Measurements from ENCODE around the gene ARHGAP9.
"Not testable (repeated sequence)": the region's sequence is repeated elsewhere in the genome, so short reads cannot be mapped to it uniquely, and the experiment has no call there.

The ARHGAP9 gene

DNA sequence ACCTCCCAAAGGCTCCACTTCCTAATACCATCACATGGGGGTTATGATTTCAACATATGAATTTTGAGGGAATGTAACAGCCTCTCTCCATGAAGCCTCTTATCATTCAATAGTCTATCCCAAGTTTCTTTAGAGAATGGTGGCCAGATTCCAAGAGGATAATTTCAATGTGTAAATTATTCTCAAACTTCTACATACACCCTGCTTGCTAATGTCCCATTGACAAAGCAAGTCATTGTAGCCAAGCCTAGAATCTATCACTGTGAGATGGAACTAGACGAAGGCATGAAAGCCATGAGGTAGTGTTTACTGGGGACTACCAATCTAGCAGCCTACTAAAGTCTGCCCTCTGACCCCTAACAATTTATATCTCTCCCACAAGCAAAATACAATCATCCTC lies 41.3 kb downstream of the ARHGAP9 start:
- no peak for DNase-seq (ENCODE audit: low read depth, low spot score)

DNA sequence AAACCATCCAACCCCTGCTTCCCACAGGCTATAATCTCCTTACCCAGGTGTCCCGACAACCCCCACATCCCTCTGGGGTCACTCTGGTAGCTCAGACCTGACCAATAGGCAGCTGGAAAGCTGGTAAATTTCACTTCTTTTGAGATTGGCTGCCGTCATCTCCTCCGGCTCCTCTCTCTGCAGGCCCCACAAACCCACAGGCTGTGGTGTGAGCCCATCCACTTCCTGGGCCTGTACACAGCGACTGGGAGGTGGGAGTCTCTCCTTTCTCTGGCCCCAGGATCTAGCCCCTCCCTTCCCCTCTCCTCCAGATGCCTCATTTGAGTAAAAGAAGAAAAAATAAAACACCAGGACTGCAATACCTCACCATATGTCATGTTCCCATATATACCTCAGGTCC lies 44.4 kb downstream of the ARHGAP9 start:
- no peak for DNase-seq (ENCODE audit: low read depth, low spot score)

DNA sequence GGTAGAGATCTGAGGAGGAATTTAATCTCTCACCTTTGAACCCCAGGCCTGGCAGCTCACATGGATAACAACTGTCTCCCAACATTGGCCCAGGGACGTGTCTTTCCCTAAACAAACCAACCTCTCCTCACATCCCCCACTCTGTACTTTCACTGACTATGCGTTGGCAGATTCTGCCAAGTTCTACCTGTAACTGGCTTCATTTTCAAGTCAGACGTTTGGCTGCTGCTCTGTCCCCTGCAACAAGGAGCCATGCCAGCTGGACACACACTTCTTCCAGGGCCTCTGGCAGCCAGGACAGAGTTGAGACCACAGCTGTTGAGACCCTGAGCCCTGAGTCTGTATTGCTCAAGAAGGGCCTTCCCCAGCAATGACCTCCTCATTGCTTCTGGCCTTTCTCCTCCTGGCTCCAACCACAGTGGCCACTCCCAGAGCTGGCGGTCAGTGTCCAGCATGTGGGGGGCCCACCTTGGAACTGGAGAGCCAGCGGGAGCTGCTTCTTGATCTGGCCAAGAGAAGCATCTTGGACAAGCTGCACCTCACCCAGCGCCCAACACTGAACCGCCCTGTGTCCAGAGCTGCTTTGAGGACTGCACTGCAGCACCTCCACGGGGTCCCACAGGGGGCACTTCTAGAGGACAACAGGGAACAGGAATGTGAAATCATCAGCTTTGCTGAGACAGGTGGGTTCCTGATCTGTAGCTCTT lies 45.0 kb downstream of the ARHGAP9 start, which contains the start of gene INHBC:
TSS of gene INHBC (plus strand) at position 268 of the 707 bp plus-strand sequence. CDS start at position 371, 103 bp downstream.
- DNase-seq (ENCODE audit: low read depth, low spot score) = no peak

DNA sequence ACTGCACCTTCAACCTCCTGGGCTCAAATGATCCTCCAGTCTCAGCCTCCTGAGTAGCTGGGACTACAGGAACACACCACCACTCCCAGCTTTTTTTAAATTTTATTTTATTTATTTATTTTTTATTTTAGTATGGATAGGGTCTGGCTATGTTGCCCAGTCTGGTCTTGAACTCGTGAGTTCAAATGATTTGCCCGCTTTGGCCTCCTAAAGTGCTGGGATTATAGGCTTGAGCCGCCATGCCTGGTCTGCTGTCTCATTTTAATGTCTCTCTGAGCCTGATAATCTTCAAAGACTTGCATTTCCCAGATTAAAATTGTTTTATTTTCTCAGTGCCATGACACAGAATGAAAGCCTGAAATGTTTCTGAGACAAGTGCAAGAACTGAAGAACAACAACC lies 46.3 kb downstream of the ARHGAP9 start:
- no peak for DNase-seq (ENCODE audit: low read depth, low spot score)

DNA sequence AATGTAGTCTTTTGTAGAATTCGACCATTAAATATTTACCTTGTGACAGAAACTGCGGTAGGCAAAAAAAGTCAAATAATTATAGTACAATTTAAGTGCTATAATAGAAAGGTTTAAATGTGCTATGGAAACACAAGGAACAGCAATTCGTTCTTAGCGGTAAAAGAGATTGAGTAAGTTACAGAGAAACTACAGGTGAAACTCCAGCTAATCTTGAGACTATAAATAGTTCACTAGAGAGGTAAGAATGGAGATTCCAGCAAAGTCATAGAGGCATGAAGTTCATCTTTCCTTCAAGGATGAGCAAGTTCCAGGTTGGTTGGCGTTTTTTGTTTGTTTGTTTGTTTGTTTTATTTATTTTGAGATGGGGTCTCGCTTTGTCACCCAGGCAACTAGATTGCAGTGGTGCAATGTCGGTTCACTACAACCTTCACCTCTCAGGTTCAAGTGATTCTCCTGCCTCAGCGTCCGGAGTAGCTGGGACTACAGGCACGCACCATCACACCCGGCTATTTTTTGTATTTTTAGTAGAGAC lies 47.9 kb downstream of the ARHGAP9 start:
- DNase-seq (ENCODE audit: low read depth, low spot score) = no peak

DNA sequence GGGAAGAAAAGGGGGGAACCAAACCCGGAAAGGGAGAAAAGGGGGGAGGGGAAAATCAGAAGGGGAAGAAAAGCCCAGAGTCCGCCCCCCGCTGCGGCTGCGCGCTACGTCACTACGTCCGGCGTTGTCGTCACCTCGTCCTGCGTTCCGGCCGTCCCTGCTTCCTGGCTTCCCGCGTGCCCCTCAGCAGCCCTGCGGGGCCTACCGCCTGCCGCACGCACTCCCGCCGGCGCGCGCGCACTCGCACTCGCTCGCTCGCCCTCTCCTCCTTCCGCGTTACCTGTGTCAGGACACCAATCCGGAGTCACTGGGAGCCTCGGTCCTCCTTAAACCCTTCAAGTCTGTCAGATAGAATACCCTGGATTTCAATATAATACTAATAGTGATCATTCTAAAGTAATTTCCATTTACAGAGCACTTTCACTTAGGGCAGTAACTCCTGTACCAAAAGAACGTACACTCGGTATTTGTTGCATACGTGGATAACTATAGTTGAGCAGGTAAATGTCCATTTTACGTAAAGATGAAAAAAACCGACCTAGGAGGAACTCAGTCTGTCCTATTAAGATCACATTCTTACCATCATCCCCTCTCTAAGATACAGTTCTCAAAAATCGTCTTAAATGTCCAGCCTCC lies 48.6 kb downstream of the ARHGAP9 start, which contains the start of gene R3HDM2:
TSS of gene R3HDM2 (minus strand) at position 113 of the 636 bp plus-strand sequence. CDS start 120,615 bp downstream, outside the sequence.
- peak; percentile 78 for DNase-seq (ENCODE audit: low read depth, low spot score)

DNA sequence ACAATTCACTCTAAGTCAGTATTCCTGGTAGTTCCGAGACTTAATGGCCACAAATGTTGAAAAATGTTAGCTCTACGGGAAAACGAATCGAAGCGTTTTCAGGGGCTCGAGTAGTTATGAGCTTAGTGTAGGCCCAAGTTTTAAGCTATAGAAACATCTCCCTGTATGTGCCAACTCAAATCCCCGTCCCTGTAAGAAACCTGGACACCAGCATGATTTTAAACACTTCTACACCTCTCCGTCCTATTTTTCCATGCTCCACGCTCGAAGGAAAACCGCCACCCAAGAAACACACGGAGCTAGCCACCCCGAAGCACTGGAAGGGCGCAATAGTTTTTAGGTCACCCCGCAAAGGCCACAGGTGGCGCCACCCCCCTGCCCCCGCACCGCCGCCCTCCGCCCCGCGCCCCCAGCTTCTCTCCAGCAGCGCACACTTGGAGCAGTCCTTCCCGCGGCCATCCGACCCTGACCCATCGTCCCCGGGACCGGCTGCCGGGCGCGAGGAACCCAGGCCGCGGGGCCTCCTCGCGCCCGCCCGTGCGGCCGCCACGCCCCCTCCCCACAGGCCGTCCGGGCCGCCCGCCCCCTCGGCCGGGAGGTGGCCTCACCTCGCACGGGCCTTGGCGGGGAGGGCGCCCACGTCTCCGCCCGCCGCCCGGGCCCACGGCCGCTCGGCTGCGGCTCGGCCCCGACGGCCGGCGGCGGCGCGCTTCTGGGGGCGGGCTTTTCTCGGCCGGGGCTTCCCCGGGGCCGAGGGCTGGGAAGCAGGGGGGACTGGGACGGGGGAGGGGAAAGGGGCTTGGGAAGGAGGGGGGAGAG lies 49.3 kb downstream of the ARHGAP9 start:
- no peak for DNase-seq (ENCODE audit: low read depth, low spot score)

DNA sequence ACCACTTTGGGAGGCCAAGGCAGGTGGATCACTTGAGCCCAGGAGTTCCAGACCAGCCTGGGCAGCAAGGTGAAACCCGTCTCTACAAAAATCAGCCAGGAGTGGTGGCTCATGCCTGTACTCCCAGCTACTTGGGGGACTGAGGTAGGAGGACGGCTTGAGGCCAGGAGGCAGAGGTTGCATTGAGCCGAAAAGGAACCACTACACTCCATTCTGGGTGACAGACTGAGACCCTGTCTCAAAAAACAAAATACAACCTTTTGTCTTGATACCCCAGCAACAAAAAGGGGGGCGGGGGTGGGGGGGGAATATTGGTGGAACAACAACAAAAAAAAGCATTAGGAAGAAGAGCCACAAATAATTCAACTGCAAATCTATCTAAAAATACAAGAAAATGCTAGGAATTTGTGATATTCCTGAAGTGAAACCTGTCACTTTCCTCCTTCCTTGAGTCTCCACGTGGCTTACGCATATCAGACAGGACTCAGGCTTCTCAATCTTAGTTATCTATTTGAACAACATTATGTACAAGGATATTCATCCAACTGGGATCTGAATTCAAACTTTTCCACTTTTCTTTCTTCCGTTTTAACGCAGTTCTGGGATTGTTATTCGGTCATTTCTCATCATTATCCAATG lies 50.1 kb downstream of the ARHGAP9 start:
- DNase-seq (ENCODE audit: low read depth, low spot score) = no peak

DNA sequence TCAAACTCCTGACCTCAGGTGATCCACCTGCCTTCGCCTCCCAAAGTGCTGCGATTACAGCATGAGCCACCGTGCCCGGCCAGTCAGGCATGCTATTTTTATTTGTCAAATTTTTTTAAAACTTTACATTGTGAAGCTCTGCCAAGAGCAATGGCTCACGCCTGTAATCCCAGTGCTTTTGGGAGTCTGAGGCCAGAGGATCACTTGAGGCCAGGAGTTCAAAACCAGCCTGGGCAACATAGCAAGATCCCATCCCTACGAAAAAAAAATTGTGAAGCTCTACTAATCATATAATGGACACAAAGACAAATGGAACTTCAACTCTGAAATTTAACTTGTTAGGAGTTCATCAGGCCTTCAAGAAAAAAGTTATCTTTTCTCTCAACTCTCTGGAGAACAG lies 50.7 kb downstream of the ARHGAP9 start:
- no peak for DNase-seq (ENCODE audit: low read depth, low spot score)

DNA sequence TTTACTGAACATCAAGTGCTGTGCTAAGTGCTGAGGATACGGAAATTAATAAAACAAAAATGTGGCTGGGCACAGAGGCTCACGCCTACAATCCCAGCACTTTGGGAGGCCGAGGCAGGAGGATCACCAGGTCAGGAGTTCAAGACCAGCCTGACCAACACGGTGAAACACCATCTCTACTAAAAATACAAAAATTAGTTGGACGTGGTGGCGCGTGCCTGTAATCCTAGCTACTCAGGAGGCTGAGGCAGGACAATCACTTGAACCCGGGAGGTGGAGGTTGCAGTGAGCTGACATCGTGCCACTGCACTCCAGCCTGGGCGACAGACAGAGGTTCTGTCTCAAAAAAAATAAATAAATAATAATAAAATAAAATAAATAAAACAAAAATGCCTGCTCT lies 52.7 kb downstream of the ARHGAP9 start:
- DNase-seq (ENCODE audit: low read depth, low spot score) = not testable (repeated sequence)

Data from iPS DF 19.7 (cell line).